HepG2 (cell line): Measurements from ENCODE around the gene PSMB10. TPM values are rescaled to one million over a fixed set of nuclear protein-coding genes. Genes with fewer than 3 reads are reported as not detected.
A peak's percentile ranks its signal among the peaks of the same experiment; 100 is the strongest.

Source experiments
- CC2D1A ChIP-seq: sonication (generic); formaldehyde crosslinking; IDR thresholded peaks from 2 replicates; pipeline ENCODE4 v1.8.1; 2023; ENCODE audit warnings: mild to moderate bottlenecking, missing genetic modification reagents
- HCFC1 ChIP-seq: fragments of 150-350 bp; IDR thresholded peaks from 2 replicates; pipeline ENCODE4 v1.6.1; 2014; ENCODE audit warnings: low read depth, low read length
- KLF11 ChIP-seq: IDR thresholded peaks from 2 replicates; pipeline ENCODE4 v1.6.1; 2016; ENCODE audit warnings: missing compliant biosample characterization
- MATR3 ChIP-seq: sonication (generic); formaldehyde crosslinking; IDR thresholded peaks from 2 replicates; pipeline ENCODE4 v1.4.0; 2020; ENCODE audit warnings: missing genetic modification reagents
- REPIN1 ChIP-seq: sonication (generic); formaldehyde crosslinking; IDR thresholded peaks from 2 replicates; pipeline ENCODE4 v1.8.0; 2022; ENCODE audit warnings: missing genetic modification reagents, low read depth, mild to moderate bottlenecking, borderline replicate concordance
- SNRNP70 ChIP-seq: fragments of 200-400 bp; formaldehyde crosslinking; IDR thresholded peaks from 2 replicates; pipeline ENCODE4 v1.6.1; 2017; ENCODE audit warnings: mild to moderate bottlenecking, low read depth, low read length, moderate library complexity
- SP2 ChIP-seq: sonication (generic); formaldehyde crosslinking; IDR thresholded peaks from 2 replicates; pipeline ENCODE4 v1.5.1; 2020; ENCODE audit warnings: mild to moderate bottlenecking, missing genetic modification reagents
- SP5 ChIP-seq: IDR thresholded peaks from 2 replicates; pipeline ENCODE4 v1.6.1; 2016; ENCODE audit warnings: low read depth, borderline replicate concordance
- ZBTB3 ChIP-seq: sonication (generic); formaldehyde crosslinking; IDR thresholded peaks from 2 replicates; pipeline ENCODE4 v1.4.0; 2020; ENCODE audit warnings: low read depth, mild to moderate bottlenecking, moderate library complexity, missing genetic modification reagents, borderline replicate concordance
- ZFP90 ChIP-seq: sonication (generic); formaldehyde crosslinking; IDR thresholded peaks from 2 replicates; pipeline ENCODE4 v1.8.0; 2022; ENCODE audit warnings: missing genetic modification reagents, mild to moderate bottlenecking, inconsistent platforms, borderline replicate concordance
- ZMYM2 ChIP-seq: sonication (generic); formaldehyde crosslinking; IDR thresholded peaks from 2 replicates; pipeline ENCODE4 v1.8.0; 2022; ENCODE audit warnings: mild to moderate bottlenecking, missing genetic modification reagents
- ZNF12 ChIP-seq: sonication (generic); formaldehyde crosslinking; IDR thresholded peaks from 2 replicates; pipeline ENCODE4 v1.5.0; 2020; ENCODE audit warnings: missing genetic modification reagents
- ZNF660 ChIP-seq: sonication (generic); formaldehyde crosslinking; IDR thresholded peaks from 2 replicates; pipeline ENCODE4 v1.5.1; 2020; ENCODE audit warnings: mild to moderate bottlenecking, low read depth, missing genetic modification reagents, borderline replicate concordance
- polyA plus RNA-seq, 8 experiments: library from polyadenylated mRNA; depleted of rRNA in 3 of 8; stranded (reverse) in 7 of 8; unstranded in 1 of 8; fragments of >200 nt; fragmentation: Illumina TruSeq in 4 of 8; extraction: Trizol in 4 of 8; gene quantifications; 2 replicates each; pipeline versions ENCODE4 v1.2.1 to v1.2.3, GENCODE V29; 2011 to 2016; ENCODE audit warnings: low read depth in 4 of 8, missing spikeins in 1 of 8, mixed read lengths in 1 of 8; ENCODE audit not compliant: insufficient read depth in 1 of 8
- total RNA-seq, 5 experiments: library from RNA; depleted of rRNA; stranded (reverse); fragments of >200 nt; fragmentation: Illumina TruSeq; extraction: Trizol; gene quantifications; 2 replicates each; pipeline ENCODE4 v1.2.3, GENCODE V29; 2016; ENCODE audit warnings: low read depth in 1 of 5
- TF ChIP-seq, protein P1 (sequence below): sonication (generic); formaldehyde crosslinking; IDR thresholded peaks from one replicate; pipeline ENCODE4 v1.5.1; 2020; ENCODE audit warnings: mild to moderate bottlenecking, missing genetic modification reagents; ENCODE audit errors: not compliant biosample characterization
- TF ChIP-seq, protein P2 (sequence below): sonication (generic); formaldehyde crosslinking; IDR thresholded peaks from 2 replicates; pipeline ENCODE4 v1.4.0; 2020; ENCODE audit warnings: mild to moderate bottlenecking, missing genetic modification reagents
- TF ChIP-seq, protein P3 (sequence below): sonication (generic); formaldehyde crosslinking; IDR thresholded peaks from 2 replicates; pipeline ENCODE4 v1.4.0; 2020; ENCODE audit warnings: mild to moderate bottlenecking, missing genetic modification reagents, borderline replicate concordance

PSMB10 gene
- total and polyA plus RNA-seq, 2 of the 13 experiments (the other 11 are each of a cell fraction or from before 2014, with no cell fraction given), result 12.7 to 65.9 TPM

DNA sequence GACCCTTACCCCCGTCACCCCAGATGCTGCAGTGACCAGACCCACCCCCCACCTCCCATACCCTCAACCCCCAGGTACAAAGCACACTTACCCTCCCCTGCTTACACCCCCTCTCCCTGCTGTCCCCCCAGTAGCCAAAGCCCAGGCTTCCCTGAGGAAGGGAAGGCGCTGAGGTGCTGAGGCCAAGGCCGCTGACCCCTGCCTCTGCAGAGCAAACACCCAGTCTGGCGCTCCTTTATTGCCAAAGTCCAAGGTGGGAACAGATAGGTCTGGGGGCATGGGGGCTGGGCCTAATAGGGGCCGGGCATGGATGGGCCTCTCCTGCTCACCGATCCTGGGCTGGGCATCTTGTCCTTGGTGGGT, 6.6 kb upstream of the PSMB10 start (continued):
- TF ChIP-seq, protein P1, sequence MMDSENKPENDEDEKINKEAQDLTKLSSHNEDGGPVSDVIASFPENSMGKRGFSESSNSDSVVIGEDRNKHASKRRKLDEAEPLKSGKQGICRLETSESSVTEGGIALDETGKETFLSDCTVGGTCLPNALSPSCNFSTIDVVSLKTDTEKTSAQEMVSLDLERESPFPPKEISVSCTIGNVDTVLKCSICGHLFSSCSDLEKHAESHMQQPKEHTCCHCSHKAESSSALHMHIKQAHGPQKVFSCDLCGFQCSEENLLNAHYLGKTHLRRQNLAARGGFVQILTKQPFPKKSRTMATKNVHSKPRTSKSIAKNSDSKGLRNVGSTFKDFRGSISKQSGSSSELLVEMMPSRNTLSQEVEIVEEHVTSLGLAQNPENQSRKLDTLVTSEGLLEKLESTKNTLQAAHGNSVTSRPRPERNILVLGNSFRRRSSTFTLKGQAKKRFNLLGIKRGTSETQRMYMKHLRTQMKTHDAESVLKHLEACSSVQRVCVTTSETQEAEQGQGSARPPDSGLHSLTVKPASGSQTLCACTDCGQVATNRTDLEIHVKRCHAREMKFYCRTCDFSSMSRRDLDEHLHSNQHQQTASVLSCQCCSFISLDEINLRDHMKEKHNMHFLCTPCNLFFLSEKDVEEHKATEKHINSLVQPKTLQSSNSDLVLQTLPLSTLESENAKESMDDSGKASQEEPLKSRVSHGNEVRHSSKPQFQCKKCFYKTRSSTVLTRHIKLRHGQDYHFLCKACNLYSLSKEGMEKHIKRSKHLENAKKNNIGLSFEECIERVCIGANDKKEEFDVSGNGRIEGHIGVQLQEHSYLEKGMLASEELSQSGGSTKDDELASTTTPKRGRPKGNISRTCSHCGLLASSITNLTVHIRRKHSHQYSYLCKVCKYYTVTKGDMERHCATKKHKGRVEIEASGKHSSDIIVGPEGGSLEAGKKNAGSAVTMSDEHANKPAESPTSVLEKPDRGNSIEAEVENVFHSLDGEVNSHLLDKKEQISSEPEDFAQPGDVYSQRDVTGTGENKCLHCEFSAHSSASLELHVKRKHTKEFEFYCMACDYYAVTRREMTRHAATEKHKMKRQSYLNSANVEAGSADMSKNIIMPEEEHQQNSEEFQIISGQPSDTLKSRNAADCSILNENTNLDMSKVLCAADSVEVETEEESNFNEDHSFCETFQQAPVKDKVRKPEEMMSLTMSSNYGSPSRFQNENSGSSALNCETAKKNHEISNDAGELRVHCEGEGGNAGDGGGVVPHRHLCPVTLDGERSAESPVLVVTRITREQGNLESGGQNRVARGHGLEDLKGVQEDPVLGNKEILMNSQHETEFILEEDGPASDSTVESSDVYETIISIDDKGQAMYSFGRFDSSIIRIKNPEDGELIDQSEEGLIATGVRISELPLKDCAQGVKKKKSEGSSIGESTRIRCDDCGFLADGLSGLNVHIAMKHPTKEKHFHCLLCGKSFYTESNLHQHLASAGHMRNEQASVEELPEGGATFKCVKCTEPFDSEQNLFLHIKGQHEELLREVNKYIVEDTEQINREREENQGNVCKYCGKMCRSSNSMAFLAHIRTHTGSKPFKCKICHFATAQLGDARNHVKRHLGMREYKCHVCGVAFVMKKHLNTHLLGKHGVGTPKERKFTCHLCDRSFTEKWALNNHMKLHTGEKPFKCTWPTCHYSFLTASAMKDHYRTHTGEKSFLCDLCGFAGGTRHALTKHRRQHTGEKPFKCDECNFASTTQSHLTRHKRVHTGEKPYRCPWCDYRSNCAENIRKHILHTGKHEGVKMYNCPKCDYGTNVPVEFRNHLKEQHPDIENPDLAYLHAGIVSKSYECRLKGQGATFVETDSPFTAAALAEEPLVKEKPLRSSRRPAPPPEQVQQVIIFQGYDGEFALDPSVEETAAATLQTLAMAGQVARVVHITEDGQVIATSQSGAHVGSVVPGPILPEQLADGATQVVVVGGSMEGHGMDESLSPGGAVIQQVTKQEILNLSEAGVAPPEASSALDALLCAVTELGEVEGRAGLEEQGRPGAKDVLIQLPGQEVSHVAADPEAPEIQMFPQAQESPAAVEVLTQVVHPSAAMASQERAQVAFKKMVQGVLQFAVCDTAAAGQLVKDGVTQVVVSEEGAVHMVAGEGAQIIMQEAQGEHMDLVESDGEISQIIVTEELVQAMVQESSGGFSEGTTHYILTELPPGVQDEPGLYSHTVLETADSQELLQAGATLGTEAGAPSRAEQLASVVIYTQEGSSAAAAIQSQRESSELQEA (CRISPR knock-in tag), result no peak
- TF ChIP-seq SNRNP70 (no peak), MATR3 (no peak), ZMYM2 (CRISPR knock-in tag) (peak; percentile 65; the same call in 1 of the 2 replicates), CC2D1A (CRISPR knock-in tag) (no peak), SP2 (peak; percentile 8; the same call in 1 of the 2 replicates), ZNF660 (CRISPR knock-in tag) (no peak), ZFP90 (CRISPR knock-in tag) (peak; percentile 54; the same call in 1 of the 2 replicates), ZNF12 (CRISPR knock-in tag) (no peak), HCFC1 (no peak), KLF11 (CRISPR knock-in tag) (no peak), REPIN1 (CRISPR knock-in tag) (peak; percentile 78), SP5 (CRISPR knock-in tag) (peak; percentile 24; the same call in 1 of the 2 replicates), ZBTB3 (CRISPR knock-in tag) (0 out of 2 replicates have a peak, but pooled peaks have one; percentile 18)
- TF ChIP-seq, protein P2, sequence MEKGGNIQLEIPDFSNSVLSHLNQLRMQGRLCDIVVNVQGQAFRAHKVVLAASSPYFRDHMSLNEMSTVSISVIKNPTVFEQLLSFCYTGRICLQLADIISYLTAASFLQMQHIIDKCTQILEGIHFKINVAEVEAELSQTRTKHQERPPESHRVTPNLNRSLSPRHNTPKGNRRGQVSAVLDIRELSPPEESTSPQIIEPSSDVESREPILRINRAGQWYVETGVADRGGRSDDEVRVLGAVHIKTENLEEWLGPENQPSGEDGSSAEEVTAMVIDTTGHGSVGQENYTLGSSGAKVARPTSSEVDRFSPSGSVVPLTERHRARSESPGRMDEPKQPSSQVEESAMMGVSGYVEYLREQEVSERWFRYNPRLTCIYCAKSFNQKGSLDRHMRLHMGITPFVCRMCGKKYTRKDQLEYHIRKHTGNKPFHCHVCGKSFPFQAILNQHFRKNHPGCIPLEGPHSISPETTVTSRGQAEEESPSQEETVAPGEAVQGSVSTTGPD, result peak; percentile 49; the same call in 1 of the 2 replicates
- TF ChIP-seq, protein P3, sequence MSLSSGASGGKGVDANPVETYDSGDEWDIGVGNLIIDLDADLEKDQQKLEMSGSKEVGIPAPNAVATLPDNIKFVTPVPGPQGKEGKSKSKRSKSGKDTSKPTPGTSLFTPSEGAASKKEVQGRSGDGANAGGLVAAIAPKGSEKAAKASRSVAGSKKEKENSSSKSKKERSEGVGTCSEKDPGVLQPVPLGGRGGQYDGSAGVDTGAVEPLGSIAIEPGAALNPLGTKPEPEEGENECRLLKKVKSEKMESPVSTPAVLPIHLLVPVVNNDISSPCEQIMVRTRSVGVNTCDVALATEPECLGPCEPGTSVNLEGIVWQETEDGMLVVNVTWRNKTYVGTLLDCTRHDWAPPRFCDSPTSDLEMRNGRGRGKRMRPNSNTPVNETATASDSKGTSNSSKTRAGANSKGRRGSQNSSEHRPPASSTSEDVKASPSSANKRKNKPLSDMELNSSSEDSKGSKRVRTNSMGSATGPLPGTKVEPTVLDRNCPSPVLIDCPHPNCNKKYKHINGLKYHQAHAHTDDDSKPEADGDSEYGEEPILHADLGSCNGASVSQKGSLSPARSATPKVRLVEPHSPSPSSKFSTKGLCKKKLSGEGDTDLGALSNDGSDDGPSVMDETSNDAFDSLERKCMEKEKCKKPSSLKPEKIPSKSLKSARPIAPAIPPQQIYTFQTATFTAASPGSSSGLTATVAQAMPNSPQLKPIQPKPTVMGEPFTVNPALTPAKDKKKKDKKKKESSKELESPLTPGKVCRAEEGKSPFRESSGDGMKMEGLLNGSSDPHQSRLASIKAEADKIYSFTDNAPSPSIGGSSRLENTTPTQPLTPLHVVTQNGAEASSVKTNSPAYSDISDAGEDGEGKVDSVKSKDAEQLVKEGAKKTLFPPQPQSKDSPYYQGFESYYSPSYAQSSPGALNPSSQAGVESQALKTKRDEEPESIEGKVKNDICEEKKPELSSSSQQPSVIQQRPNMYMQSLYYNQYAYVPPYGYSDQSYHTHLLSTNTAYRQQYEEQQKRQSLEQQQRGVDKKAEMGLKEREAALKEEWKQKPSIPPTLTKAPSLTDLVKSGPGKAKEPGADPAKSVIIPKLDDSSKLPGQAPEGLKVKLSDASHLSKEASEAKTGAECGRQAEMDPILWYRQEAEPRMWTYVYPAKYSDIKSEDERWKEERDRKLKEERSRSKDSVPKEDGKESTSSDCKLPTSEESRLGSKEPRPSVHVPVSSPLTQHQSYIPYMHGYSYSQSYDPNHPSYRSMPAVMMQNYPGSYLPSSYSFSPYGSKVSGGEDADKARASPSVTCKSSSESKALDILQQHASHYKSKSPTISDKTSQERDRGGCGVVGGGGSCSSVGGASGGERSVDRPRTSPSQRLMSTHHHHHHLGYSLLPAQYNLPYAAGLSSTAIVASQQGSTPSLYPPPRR (CRISPR knock-in tag), result peak; percentile 87; the same call in 1 of the 2 replicates
